Caco-2 (cell line): Measurements from ENCODE around the gene BTF3L4. TPM values are rescaled to one million over a fixed set of nuclear protein-coding genes. Genes with fewer than 3 reads are reported as not detected.
A peak's percentile ranks its signal among the peaks of the same experiment; 100 is the strongest.

Experiments used
- Bru-seq: library from RNA; stranded (reverse); fragments of 400-500 nt; gene quantifications from one replicate; lab custom pipeline; 2021; lab: Mats Ljungman, UMichigan
- BruChase-seq, 2 experiments: library from RNA; stranded (reverse); fragments of 400-500 nt; gene quantifications; one replicate each; lab custom pipeline; 2021; lab: Mats Ljungman, UMichigan
- BruUV-seq: library from RNA; stranded (reverse); fragments of 400-500 nt; replicated peaks from 2 replicates; lab custom pipeline; 2021; lab: Mats Ljungman, UMichigan
- CTCF ChIA-PET: fragments of 300-600 bp; sonication (Branson Sonifier 250); formaldehyde crosslinking; loops from one replicate; lab custom pipeline; 2022; ENCODE audit warnings: antibody characterized with exemption; lab: Charles Lee
- POLR2A ChIA-PET: fragments of 300-600 bp; sonication (Branson Sonifier 250); formaldehyde crosslinking; loops from one replicate; lab custom pipeline; 2022; ENCODE audit warnings: antibody characterized with exemption; lab: Charles Lee
- DNase-seq, 2 experiments: peaks; one replicate each; pipeline versions ENCODE4 v3.0.0 to v3.0.0-alpha.2; 2020 to 2022
- H3K27me3 ChIP-seq: replicated peaks from 2 replicates; pipeline ENCODE4 v1.6.0; 2011; ENCODE audit warnings: low read length; ENCODE audit not compliant: control insufficient read depth, insufficient read depth
- H3K36me3 ChIP-seq: 2 replicates; pipeline ENCODE4 v1.5.1; 2011; ENCODE audit warnings: low read length; ENCODE audit not compliant: control insufficient read depth, insufficient read depth
- H3K4me1 ChIP-seq: fragments of 250-450 bp; sonication (Bioruptor Pico); 2 replicates; pipeline ENCODE4 v1.5.1; 2020; ENCODE audit warnings: mild to moderate bottlenecking
- H3K4me3 ChIP-seq: 2 replicates; pipeline ENCODE4 v1.5.1; 2011; ENCODE audit warnings: low read depth, mild to moderate bottlenecking, control low read depth, low read length
- H3K9me3 ChIP-seq: fragments of 250-450 bp; sonication (Bioruptor Pico); 2 replicates; pipeline ENCODE4 v1.5.1; 2020; ENCODE audit warnings: mild to moderate bottlenecking, moderate library complexity
- H3K27ac Mint-ChIP-seq: one replicate; pipeline ENCODE4 v1.8.0; 2022; ENCODE audit warnings: mixed read lengths; ENCODE audit not compliant: unreplicated experiment
- H3K27me3 Mint-ChIP-seq: one replicate; pipeline ENCODE4 v1.8.0; 2022; ENCODE audit warnings: mixed read lengths; ENCODE audit not compliant: insufficient read depth, unreplicated experiment
- H3K36me3 Mint-ChIP-seq: one replicate; pipeline ENCODE4 v1.8.0; 2022; ENCODE audit warnings: mild to moderate bottlenecking, mixed read lengths; ENCODE audit not compliant: insufficient read depth, unreplicated experiment
- H3K4me1 Mint-ChIP-seq: one replicate; pipeline ENCODE4 v1.8.0; 2022; ENCODE audit warnings: low read depth, mixed read lengths; ENCODE audit not compliant: unreplicated experiment
- H3K4me3 Mint-ChIP-seq: one replicate; pipeline ENCODE4 v1.8.0; 2022; ENCODE audit warnings: mild to moderate bottlenecking, moderate library complexity, mixed read lengths; ENCODE audit not compliant: unreplicated experiment
- H3K9me3 Mint-ChIP-seq: one replicate; pipeline ENCODE4 v1.8.0; 2022; ENCODE audit warnings: mixed read lengths; ENCODE audit not compliant: unreplicated experiment
- CTCF ChIP-seq, 2 experiments: fragments of 200-600 bp in 1 of 2; IDR thresholded peaks; 1 replicate in 1 of 2; 2 replicates in 1 of 2; pipeline versions ENCODE4 v1.5.1 to v1.8.0; 2011 to 2022; ENCODE audit warnings: antibody characterized with exemption in 1 of 2, control low read depth in 1 of 2, inconsistent platforms in 1 of 2, low read depth in 1 of 2, low read length in 1 of 2, mild to moderate bottlenecking in 1 of 2, moderate library complexity in 1 of 2; ENCODE audit not compliant: insufficient read depth in 1 of 2, severe bottlenecking in 1 of 2, unreplicated experiment in 1 of 2
- intact Hi-C: fragments of 100-400 bp; cut with micrococcal nuclease; formaldehyde crosslinking; loops from one replicate; pipeline ENCODE4 v1.10.0; 2022; ENCODE audit not compliant: unreplicated experiment
- long read RNA-seq: library from polyadenylated mRNA; stranded (forward); transcript quantifications from one replicate; pipeline ENCODE4 v2.0.0, GENCODE V29; 2022
- total RNA-seq: library from RNA; stranded (reverse); gene quantifications from 2 replicates; pipeline ENCODE4 v1.2.3, GENCODE V29; 2022

Gene BTF3L4
- total RNA-seq (55.3 and 73.7 TPM in 2 replicates), Bru-seq, nascent RNA (percentile 89 among the genes with signal in this experiment), BruChase-seq, experiment 1, labeled RNA remaining after a 2-hour chase (percentile 93 among the genes with signal in this experiment), BruChase-seq, experiment 2, labeled RNA remaining after a 6-hour chase (percentile 95 among the genes with signal in this experiment)
- long read RNA-seq, full-length matches to known transcripts, result 206 of 218 reads
- long read RNA-seq, partial matches to known transcripts, result 0 of 218 reads
- long read RNA-seq, other reads (novel, unspliced or antisense), result 12 of 218 reads

DNA sequence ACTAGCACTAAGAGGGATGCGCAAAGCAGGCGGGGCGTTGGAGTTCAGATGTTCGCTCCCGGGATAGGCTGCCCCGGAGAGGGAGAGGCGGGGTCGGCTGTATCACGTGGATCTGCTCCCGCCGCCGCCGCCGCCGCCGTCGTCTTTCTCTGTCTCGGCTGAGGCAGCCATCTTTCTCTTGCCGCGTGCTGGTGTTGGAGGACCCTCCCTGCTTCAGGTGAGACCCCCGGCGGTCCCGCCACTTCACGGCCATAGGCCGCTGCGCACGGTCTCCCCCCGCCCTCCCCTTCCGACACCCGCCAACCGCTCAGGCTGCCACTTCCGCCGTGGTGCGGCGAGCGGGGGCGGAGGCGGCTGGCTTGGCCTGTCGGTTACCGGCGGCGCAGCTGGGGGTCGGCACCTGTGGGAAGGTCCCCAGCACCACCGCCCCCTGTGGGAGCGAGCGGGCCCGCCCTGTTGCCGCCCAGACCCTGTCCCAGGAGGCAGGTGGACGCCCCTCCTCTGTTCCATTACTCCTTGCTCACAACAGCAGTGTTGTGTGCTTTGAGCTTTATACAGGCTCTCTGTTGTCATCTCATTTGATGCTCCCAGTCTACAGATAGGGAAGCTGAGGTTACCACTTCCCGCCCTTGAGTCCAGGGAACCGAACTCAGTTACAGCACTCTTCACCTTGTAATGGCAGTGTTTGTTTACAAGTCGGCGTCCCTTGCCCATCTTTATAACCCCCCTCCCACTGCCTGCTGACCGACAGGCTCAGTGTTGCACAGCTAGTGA, at the start of gene BTF3L4:
BTF3L4 (plus strand) TSS at position 133 of the 774 bp plus-strand sequence. CDS start 3,553 bp downstream, outside the sequence.
- peak within 1 kb of the TSS; percentile 83 for H3K27ac Mint-ChIP-seq
- intact Hi-C loops, result loop anchor here (5.0 kb wide), 1 partner anchor 49 kb away; no protein-coding TSS in a partner anchor
- H3K4me3 Mint-ChIP-seq, result peak within 1 kb of the TSS; percentile 91
- H3K4me1 Mint-ChIP-seq, result peaks cover 14% of the 10 kb centered on the region
- Histone ChIP-seq H3K36me3 (peaks cover 2% of the 10 kb centered on the region), H3K27me3 (no peaks in the 10 kb centered on the region), H3K9me3 (no peaks in the 10 kb centered on the region), H3K4me3 (peak within 1 kb of the TSS; percentile 58), H3K4me1 (peaks cover 16% of the 10 kb centered on the region; the same call in 1 of the 2 replicates)
- peak; percentile 94 to 95 for DNase-seq
- ChIA-PET CTCF (no interaction called here), POLR2A (interaction anchor here (1.0 kb wide), 1 partner anchor 19 kb away, joined by 8 read pairs; no protein-coding TSS in a partner anchor)
- peaks cover 62% of the 10 kb centered on the region for H3K36me3 Mint-ChIP-seq
- no peaks in the 10 kb centered on the region for H3K27me3 Mint-ChIP-seq
- no TSS peak for BruUV-seq
- no peak for TF ChIP-seq CTCF (IDR thresholded peaks at IDR 0.05; ENCODE audit: insufficient read depth in 1 of 2, low read depth in 1 of 2, low read length in 1 of 2, severe bottlenecking in 1 of 2, unreplicated experiment in 1 of 2)
- no peaks in the 10 kb centered on the region for H3K9me3 Mint-ChIP-seq

- no peak for TF ChIP-seq CTCF (IDR thresholded peaks at IDR 0.05; ENCODE audit: insufficient read depth in 1 of 2, low read depth in 1 of 2, low read length in 1 of 2, severe bottlenecking in 1 of 2, unreplicated experiment in 1 of 2)
- H3K4me3 ChIP-seq, result peak overlapping the region; percentile 13; the same call in 1 of the 2 replicates
- no peaks in the 10 kb centered on the region for H3K9me3 ChIP-seq
- Mint-ChIP-seq H3K9me3 (no peaks in the 10 kb centered on the region), H3K36me3 (no peaks in the 10 kb centered on the region), H3K27ac (peak overlapping the region; percentile 99), H3K27me3 (no peaks in the 10 kb centered on the region), H3K4me1 (peaks cover 12% of the 10 kb centered on the region), H3K4me3 (peak overlapping the region; percentile 69)
- H3K36me3 ChIP-seq, result no peaks in the 10 kb centered on the region
- ChIA-PET CTCF (no interaction called here), POLR2A (interaction anchor here (0.5 kb wide), 1 partner anchor 283 kb away, joined by 3 read pairs; no protein-coding TSS in a partner anchor)
- no peaks in the 10 kb centered on the region for H3K27me3 ChIP-seq
- peak in 1 of 2 experiments; percentile 9 for DNase-seq
- peaks cover 39% of the 10 kb centered on the region for H3K4me1 ChIP-seq
- intact Hi-C loops, result loop anchor here (5.0 kb wide), 1 partner anchor 50 kb away; the partner anchor contains the start of genes BTF3L4 and TXNDC12
- BruUV-seq, result no TSS peak
Observed at GRCh38 chr1:52007215-52008002, 48.7 kb upstream of the BTF3L4 start.
